Lower lobe of right lung (tissue), 2 donors: ENCODE measurements around the gene ATP2A3. TPM values are rescaled to one million over a fixed set of nuclear protein-coding genes. Genes with fewer than 3 reads are reported as not detected.
A peak's percentile ranks its signal among the peaks of the same experiment; 100 is the strongest.

Source experiments
- ATAC-seq, 2 donors: fragments of 200-7000 bp; cut with Tn5 transposase; one replicate each; pipeline ENCODE4 v1.9.1; 2020 to 2022; ENCODE audit warnings: mild to moderate bottlenecking in 2 of 2, moderate library complexity in 2 of 2
- DNase-seq: peaks from one replicate; pipeline ENCODE4 v3.0.0-alpha.2; 2020
- H3K27ac ChIP-seq: fragments of 200-600 bp; one replicate; pipeline ENCODE4 v1.8.0; 2022
- H3K27me3 ChIP-seq: fragments of 200-600 bp; one replicate; pipeline ENCODE4 v1.8.0; 2022; ENCODE audit warnings: low read depth
- H3K36me3 ChIP-seq: fragments of 200-600 bp; one replicate; pipeline ENCODE4 v1.8.0; 2022; ENCODE audit warnings: mild to moderate bottlenecking
- H3K4me1 ChIP-seq: fragments of 200-600 bp; one replicate; pipeline ENCODE4 v1.8.0; 2022
- H3K4me3 ChIP-seq: fragments of 200-600 bp; one replicate; pipeline ENCODE4 v1.8.0; 2022; ENCODE audit warnings: mild to moderate bottlenecking
- H3K9me3 ChIP-seq: fragments of 200-600 bp; one replicate; pipeline ENCODE4 v1.8.0; 2022
- intact Hi-C: fragments of 100-400 bp; cut with DNase I; formaldehyde crosslinking; loops from one replicate; pipeline ENCODE4 v1.11.0; 2022
- total RNA-seq: library from RNA; stranded (reverse); fragmentation: NEBNext Ultra II Directional; extraction: Animal tissue kit (Norgen Biotek cat#: 25700); gene quantifications from one replicate; pipeline ENCODE4 v1.2.1, GENCODE V29; 2021
- TF ChIP-seq, protein P1 (sequence below): fragments of 200-600 bp; IDR thresholded peaks from one replicate; pipeline ENCODE4 v1.8.0; 2022; ENCODE audit warnings: antibody characterized with exemption, mild to moderate bottlenecking
- donor health status: DM: no; HTN: yes; CAD: no; lungs with severe emphysema.

The ATP2A3 gene
- total RNA-seq, 1 donor from 2014 or later: 45.6 TPM

DNA sequence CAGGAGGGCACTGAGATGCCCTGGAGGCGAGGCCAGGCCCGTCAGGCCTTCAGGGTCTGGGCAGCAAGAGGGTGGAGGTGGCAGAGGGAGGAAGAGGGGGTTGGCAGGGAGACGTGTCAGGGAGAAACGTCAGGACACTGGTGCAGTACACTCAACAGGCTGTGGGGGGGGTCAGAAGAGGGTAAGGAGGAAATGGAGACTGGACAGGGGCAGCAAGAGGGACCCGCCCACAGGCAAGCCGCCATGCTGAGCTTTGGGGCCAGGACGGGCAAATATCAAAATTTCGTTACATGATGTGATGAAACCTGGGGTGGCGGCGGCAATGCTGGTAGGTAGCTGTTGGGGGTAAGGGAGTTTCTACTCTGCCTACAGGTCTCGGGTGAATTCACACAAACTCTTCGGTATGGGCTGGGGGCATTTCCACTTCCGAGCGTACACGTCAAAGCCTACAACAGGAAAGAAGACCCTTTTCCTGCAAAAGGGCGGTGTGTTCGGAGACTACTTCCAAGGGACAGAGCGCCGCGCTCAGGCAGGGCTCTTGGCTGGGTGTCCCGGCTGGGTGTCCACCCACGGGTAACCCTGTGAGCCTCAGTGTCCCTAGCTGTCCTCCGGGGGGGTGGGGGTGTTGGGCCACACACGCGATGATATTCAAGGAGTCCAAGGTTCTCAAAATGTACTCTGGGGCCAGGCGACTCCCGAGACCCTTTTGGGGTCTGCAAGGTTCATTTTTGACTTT lies 43.3 kb upstream of the ATP2A3 start:
- peak overlapping the region; percentile 67 for H3K27ac ChIP-seq
- intact Hi-C loops: no loop called here
- H3K4me3 ChIP-seq: no peak overlapping the region
- TF ChIP-seq, protein P1, sequence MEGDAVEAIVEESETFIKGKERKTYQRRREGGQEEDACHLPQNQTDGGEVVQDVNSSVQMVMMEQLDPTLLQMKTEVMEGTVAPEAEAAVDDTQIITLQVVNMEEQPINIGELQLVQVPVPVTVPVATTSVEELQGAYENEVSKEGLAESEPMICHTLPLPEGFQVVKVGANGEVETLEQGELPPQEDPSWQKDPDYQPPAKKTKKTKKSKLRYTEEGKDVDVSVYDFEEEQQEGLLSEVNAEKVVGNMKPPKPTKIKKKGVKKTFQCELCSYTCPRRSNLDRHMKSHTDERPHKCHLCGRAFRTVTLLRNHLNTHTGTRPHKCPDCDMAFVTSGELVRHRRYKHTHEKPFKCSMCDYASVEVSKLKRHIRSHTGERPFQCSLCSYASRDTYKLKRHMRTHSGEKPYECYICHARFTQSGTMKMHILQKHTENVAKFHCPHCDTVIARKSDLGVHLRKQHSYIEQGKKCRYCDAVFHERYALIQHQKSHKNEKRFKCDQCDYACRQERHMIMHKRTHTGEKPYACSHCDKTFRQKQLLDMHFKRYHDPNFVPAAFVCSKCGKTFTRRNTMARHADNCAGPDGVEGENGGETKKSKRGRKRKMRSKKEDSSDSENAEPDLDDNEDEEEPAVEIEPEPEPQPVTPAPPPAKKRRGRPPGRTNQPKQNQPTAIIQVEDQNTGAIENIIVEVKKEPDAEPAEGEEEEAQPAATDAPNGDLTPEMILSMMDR: no peak
- no peaks in the 10 kb centered on the region for H3K27me3 ChIP-seq
- peaks cover 42% of the 10 kb centered on the region for H3K4me1 ChIP-seq
- DNase-seq (no peak), ATAC-seq (no peak)
- no peaks in the 10 kb centered on the region for H3K9me3 ChIP-seq
- peaks cover 75% of the 10 kb centered on the region for H3K36me3 ChIP-seq

DNA sequence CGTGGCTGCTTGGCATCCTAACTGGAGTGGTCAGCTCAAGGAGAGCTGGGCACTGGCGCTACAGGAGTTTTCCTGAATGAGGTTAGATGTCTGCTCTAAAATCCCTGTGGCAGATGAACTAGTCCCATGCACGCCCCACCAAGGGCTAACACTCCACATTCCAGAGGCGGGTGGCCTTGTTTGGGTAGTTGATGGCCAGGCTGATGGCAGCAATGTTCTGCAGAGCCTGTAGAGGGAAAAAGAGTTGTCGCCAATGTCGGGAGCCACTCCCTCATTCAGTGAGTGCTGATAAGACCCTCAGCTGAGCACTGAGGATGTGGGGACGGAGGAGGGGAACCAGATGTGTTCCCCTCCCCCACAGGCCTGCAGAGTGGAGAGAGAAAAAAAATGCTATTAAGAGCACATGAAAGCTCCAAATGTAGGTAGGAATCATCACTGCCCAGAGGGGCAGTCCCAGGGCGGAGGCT lies 42.5 kb upstream of the ATP2A3 start:
- ATAC-seq: peak; percentile 68 to 74
- no peak overlapping the region for H3K4me3 ChIP-seq
- TF ChIP-seq, protein P1: no peak
- peaks cover 42% of the 10 kb centered on the region for H3K4me1 ChIP-seq
- intact Hi-C loops: no loop called here
- no peaks in the 10 kb centered on the region for H3K27me3 ChIP-seq
- H3K27ac ChIP-seq: peak overlapping the region; percentile 67
- peak; percentile 62 for DNase-seq
- peaks cover 68% of the 10 kb centered on the region for H3K36me3 ChIP-seq
- H3K9me3 ChIP-seq: no peaks in the 10 kb centered on the region

DNA sequence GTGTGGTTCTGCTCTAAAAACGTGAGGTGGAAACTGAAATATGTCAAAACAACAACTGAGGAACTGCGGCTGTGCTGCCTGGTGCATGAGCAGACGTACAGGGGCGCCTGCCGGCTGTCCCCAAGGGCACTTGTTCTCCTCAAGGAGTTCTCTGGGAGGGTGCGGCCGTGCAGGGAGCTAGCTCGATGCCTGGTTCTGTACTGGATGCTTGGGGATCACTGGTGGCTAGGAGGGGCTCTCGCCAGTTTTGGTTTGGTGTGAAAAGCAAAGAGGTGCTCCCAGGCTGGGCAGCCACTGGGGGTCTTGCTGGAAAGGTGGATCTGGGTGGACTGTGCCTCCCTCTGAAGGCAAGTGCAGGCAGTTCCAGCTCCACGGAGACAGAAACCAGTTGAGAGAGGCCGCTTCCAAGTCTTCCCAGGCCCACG lies 41.9 kb upstream of the ATP2A3 start:
- H3K27me3 ChIP-seq: no peaks in the 10 kb centered on the region
- H3K4me3 ChIP-seq: no peak overlapping the region
- H3K4me1 ChIP-seq: peaks cover 42% of the 10 kb centered on the region
- ATAC-seq: peak; percentile 77 to 85
- intact Hi-C loops: no loop called here
- DNase-seq: peak; percentile 73
- TF ChIP-seq, protein P1: no peak
- peaks cover 62% of the 10 kb centered on the region for H3K36me3 ChIP-seq
- H3K27ac ChIP-seq: peak overlapping the region; percentile 67
- no peaks in the 10 kb centered on the region for H3K9me3 ChIP-seq

DNA sequence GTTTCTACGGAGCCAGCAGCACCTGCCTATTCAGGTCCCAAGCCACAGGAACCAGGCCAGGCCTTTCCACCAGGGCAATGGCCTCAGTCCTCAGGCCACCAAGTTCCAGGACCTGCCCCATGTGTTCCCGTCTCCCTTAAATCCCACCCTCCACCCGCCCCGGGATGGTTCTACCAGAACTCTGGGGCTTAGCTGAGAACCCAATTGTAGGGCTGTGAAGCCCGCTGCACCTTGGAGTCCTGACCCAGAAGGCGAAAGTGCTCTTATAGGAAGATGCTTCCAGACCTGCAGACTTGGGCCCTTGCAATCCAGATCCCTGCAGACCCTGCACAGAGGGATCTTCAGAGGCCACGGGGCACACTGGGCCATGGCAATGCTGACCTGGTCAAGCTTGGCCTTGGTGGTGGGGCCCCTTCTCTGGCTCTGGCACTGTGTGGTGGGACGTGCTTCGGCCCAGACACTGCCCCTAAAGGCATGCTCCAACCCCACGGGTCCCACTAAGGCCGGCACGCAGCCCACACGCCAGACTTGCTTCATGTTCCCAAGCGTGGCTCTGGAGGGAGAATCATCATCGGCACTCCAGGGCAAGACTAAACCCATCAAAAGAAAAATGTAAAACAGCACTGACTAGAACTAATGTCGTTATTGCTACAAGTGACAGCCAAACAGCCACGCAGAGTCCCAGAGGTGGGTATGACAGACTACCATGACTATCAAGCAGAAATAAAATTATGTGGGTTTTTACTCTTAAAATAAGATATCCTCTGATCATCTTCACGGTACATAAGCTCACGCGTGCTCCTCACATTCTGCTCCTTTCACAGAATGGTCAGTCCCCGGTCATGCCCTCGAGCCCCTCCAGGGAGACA lies 41.3 kb upstream of the ATP2A3 start:
- Histone ChIP-seq H3K4me3 (no peak overlapping the region), H3K9me3 (no peaks in the 10 kb centered on the region), H3K27me3 (no peaks in the 10 kb centered on the region), H3K4me1 (peaks cover 42% of the 10 kb centered on the region), H3K36me3 (peaks cover 57% of the 10 kb centered on the region), H3K27ac (peak overlapping the region; percentile 67)
- ATAC-seq: no peak
- TF ChIP-seq, protein P1: no peak
- DNase-seq: no peak
- intact Hi-C loops: no loop called here

DNA sequence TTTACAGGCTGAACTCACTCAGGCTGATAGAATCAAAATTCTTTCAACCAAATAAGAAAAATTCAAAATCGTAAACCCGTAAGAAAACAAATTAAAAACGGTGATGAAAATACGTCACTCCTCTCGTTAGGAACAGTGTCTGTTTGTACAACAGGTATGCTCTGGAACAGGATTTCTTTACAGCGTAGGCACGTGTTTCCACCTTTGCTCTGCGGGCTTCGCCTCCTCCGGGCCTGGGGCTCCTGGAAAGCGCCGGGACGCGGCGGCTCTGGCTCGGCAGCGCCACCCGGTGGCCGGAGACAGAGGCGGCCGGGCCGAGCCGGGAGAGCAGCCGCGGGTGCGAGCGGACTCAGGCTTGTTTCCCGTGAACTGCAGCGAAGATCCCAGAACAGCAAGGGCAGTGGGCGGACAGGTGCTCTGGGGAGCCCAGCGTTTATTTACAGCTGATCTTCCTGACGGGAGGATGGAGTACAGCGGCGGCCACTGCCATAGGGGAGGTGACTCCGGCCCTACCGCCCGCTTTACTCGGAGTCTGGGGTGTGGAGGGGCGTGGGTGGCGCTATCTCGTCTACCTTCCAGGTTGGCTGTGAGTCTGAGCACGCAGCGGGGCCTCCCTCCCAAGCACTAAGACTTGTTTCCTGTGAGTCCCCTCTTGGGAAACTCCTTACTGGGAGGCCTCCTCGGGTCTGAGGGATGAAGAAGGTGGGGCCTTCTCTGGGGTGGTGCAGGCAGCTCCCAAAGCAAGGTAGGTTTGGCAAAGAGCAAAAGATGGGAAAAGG lies 40.5 kb upstream of the ATP2A3 start:
- peak overlapping the region; percentile 41 for H3K27ac ChIP-seq
- H3K4me1 ChIP-seq: peaks cover 42% of the 10 kb centered on the region
- peaks cover 49% of the 10 kb centered on the region for H3K36me3 ChIP-seq
- no peaks in the 10 kb centered on the region for H3K27me3 ChIP-seq
- H3K4me3 ChIP-seq: no peak overlapping the region
- ATAC-seq: peak; percentile 61
- intact Hi-C loops: no loop called here
- no peaks in the 10 kb centered on the region for H3K9me3 ChIP-seq
- peak; percentile 78 for DNase-seq
- TF ChIP-seq, protein P1: peak; percentile 97
